Esophagus squamous epithelium (tissue), 4 donors: Measurements from ENCODE around the gene TBC1D2.

Experiments
- POLR2A ChIP-seq, 4 donors: fragments of 450-650 bp; IDR thresholded peaks; one replicate each; pipeline ENCODE4 v1.6.1; 2017; ENCODE audit warnings: antibody characterized with exemption in 4 of 4, mild to moderate bottlenecking in 4 of 4, moderate library complexity in 3 of 4
- TF ChIP-seq, protein P1 (sequence below), 6 experiments: fragments of 450-650 bp in 4 of 6; fragments of 200-600 bp in 2 of 6; sonication (generic) in 2 of 6; IDR thresholded peaks; one replicate each; pipeline ENCODE4 v1.5.1; 2016 to 2019; ENCODE audit warnings: antibody characterized with exemption in 6 of 6, mild to moderate bottlenecking in 4 of 6, moderate library complexity in 4 of 6

GRCh38 chr9:98190757-98191105 is 64.7 kb downstream of the TBC1D2 start:
- TF ChIP-seq, protein P1, sequence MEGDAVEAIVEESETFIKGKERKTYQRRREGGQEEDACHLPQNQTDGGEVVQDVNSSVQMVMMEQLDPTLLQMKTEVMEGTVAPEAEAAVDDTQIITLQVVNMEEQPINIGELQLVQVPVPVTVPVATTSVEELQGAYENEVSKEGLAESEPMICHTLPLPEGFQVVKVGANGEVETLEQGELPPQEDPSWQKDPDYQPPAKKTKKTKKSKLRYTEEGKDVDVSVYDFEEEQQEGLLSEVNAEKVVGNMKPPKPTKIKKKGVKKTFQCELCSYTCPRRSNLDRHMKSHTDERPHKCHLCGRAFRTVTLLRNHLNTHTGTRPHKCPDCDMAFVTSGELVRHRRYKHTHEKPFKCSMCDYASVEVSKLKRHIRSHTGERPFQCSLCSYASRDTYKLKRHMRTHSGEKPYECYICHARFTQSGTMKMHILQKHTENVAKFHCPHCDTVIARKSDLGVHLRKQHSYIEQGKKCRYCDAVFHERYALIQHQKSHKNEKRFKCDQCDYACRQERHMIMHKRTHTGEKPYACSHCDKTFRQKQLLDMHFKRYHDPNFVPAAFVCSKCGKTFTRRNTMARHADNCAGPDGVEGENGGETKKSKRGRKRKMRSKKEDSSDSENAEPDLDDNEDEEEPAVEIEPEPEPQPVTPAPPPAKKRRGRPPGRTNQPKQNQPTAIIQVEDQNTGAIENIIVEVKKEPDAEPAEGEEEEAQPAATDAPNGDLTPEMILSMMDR (IDR thresholded peaks at IDR 0.05): no peak
- TF ChIP-seq POLR2A (IDR thresholded peaks at IDR 0.05): no peak
